A172 (cell line): ENCODE measurements around the gene YJEFN3. TPM values are rescaled to one million over a fixed set of nuclear protein-coding genes. Genes with fewer than 3 reads are reported as not detected.

Experiments used
- DNase-seq: peaks from one replicate; pipeline ENCODE4 v3.0.0-alpha.2; 2015; ENCODE audit warnings: low spot score
- total RNA-seq: library from RNA; depleted of rRNA; stranded (reverse); fragments of >200 nt; shearing (Covaris generic); gene quantifications from 2 replicates; pipeline ENCODE4 v1.2.3, GENCODE V29; 2014; rRNA removed

YJEFN3 gene
- total RNA-seq, 1 experiment from 2014 or later, result 0.62 TPM

- DNase-seq, result no peak
Measured at GRCh38 chr19:19584356-19584755, 55.6 kb downstream of the YJEFN3 start.

Other genes with a start within 250 kb of the YJEFN3 start
- 24.0 and 34.2 TPM in 2 replicates for gene SUGP1, start 208.4 kb upstream of the YJEFN3 start, total RNA-seq
- gene MAU2, start 208.1 kb upstream of the YJEFN3 start, total RNA-seq, result 23.8 and 24.0 TPM in 2 replicates
- gene GATAD2A, start 123.2 kb upstream of the YJEFN3 start, total RNA-seq, result 62.1 and 84.0 TPM in 2 replicates
- 0.26 and 0.88 TPM in 2 replicates for gene TSSK6, start 13.4 kb upstream of the YJEFN3 start, total RNA-seq
- gene NDUFA13, start 12.7 kb upstream of the YJEFN3 start, total RNA-seq, result 43.2 and 101 TPM in 2 replicates
- 0.02 and 0.05 TPM in 2 replicates for gene CILP2, start 9.4 kb downstream of the YJEFN3 start, total RNA-seq
- 3.6 and 3.9 TPM in 2 replicates for gene PBX4, start 89.8 kb downstream of the YJEFN3 start, total RNA-seq
- 2.1 and 3.0 TPM in 2 replicates for gene LPAR2, start 99.3 kb downstream of the YJEFN3 start, total RNA-seq
- gene GMIP, start 114.7 kb downstream of the YJEFN3 start, total RNA-seq, result 8.7 and 12.0 TPM in 2 replicates
- 48.5 and 93.1 TPM in 2 replicates for gene ATP13A1, start 134.8 kb downstream of the YJEFN3 start, total RNA-seq
- 11.5 and 13.9 TPM in 2 replicates for gene ZNF101, start 139.9 kb downstream of the YJEFN3 start, total RNA-seq
- 5.9 and 7.4 TPM in 2 replicates for gene ZNF14, start 204.2 kb downstream of the YJEFN3 start, total RNA-seq